Stomach (tissue), 9 donors: ENCODE results near the gene ANAPC4. TPM values are rescaled to one million over a fixed set of nuclear protein-coding genes. Genes with fewer than 3 reads are reported as not detected.
A peak's percentile ranks its signal among the peaks of the same experiment; 100 is the strongest.

ENCODE experiments used
- DNase-seq, 2 donors: peaks; one replicate each; pipeline versions ENCODE4 v3.0.0 to v3.0.0-alpha.2; 2013 to 2019
- H3K27ac ChIP-seq, 5 donors: fragments of 200-600 bp in 4 of 5; sonication (generic) in 4 of 5; one replicate each; pipeline ENCODE4 v1.5.1; 2013 to 2019; ENCODE audit warnings: mild to moderate bottlenecking in 1 of 5, moderate library complexity in 1 of 5
- H3K27me3 ChIP-seq, 3 donors: fragments of 200-600 bp; sonication (generic); one replicate each; pipeline ENCODE4 v1.5.1; 2017 to 2019; ENCODE audit warnings: mixed run types in 1 of 3
- H3K36me3 ChIP-seq, 4 donors: fragments of 200-600 bp; sonication (generic); 1 replicate in 3 of 4; 2 replicates in 1 of 4; pipeline ENCODE4 v1.5.1; 2016 to 2019
- H3K4me1 ChIP-seq, 4 donors: fragments of 200-600 bp; sonication (generic); one replicate each; pipeline ENCODE4 v1.5.1; 2016 to 2019
- H3K4me3 ChIP-seq, 4 donors: fragments of 200-600 bp; sonication (generic) in 3 of 4; one replicate each; pipeline ENCODE4 v1.5.1; 2016 to 2019; ENCODE audit warnings: mild to moderate bottlenecking in 1 of 4
- H3K9me3 ChIP-seq, 4 donors: fragments of 200-600 bp; sonication (generic); one replicate each; pipeline ENCODE4 v1.5.1; 2016 to 2019
- CTCF ChIP-seq, 7 experiments: fragments of 450-650 bp in 4 of 7; fragments of 200-600 bp in 3 of 7; sonication (generic) in 3 of 7; IDR thresholded peaks; one replicate each; pipeline ENCODE4 v1.5.1; 2016 to 2019; ENCODE audit warnings: antibody characterized with exemption in 7 of 7, control low read depth in 2 of 7, mild to moderate bottlenecking in 1 of 7
- EP300 ChIP-seq: sonication (generic); formaldehyde crosslinking; IDR thresholded peaks from one replicate; pipeline ENCODE4 v1.6.1; 2017; ENCODE audit warnings: antibody characterized with exemption
- POLR2A ChIP-seq, 4 donors: fragments of 450-650 bp; IDR thresholded peaks; one replicate each; pipeline ENCODE4 v1.6.1; 2016; ENCODE audit warnings: antibody characterized with exemption in 4 of 4, control low read depth in 2 of 4, mild to moderate bottlenecking in 1 of 4, moderate library complexity in 1 of 4
- POLR2AphosphoS5 ChIP-seq, 3 donors: sonication (generic); formaldehyde crosslinking; IDR thresholded peaks; one replicate each; pipeline ENCODE4 v1.6.1; 2016; ENCODE audit warnings: antibody characterized with exemption in 3 of 3
- WGBS, 5 donors: extraction: QIAGEN DNeasy Blood & Tissue Kit in 3 of 5; methylation state at CpG; one replicate each; pipeline versions ENCODE4 v1.1.5 to v1.1.7; 2013 to 2018; 5-methylcytosine and 5-hydroxymethylcytosine counted together
- intact Hi-C: fragments of 100-400 bp; cut with DNase I; formaldehyde crosslinking; loops from one replicate; pipeline ENCODE4 v1.15.1; 2023; ENCODE audit warnings: low total_unique reads
- polyA plus RNA-seq, 3 donors: library from polyadenylated mRNA; stranded (reverse); fragments of 200-250 nt; gene quantifications; one replicate each; pipeline ENCODE4 v1.2.3, GENCODE V29; 2013
- total RNA-seq, 5 donors: library from RNA; depleted of rRNA; stranded (reverse); fragments of >200 nt; gene quantifications; one replicate each; pipeline versions ENCODE4 v1.1.0 to v1.2.3, GENCODE V29; 2014 to 2016
- donor health status: healthy with polysubstance abuse.
- donor health status: Bipolar disorder and iron deficiency.
- donor health status: healthy.

The ANAPC4 gene
- total and polyA plus RNA-seq, 8 donors: 9.0 to 72.8 (median 27.0) TPM

- Histone ChIP-seq H3K4me3 (no peak overlapping the region), H3K4me1 (no peaks in the 10 kb centered on the region), H3K9me3 (no peaks in the 10 kb centered on the region), H3K36me3 (peaks cover 0 to 15% (median 11%) of the 10 kb centered on the region in 4 donors), H3K27me3 (no peaks in the 10 kb centered on the region), H3K27ac (peak overlapping the region in 2 of 5 donors; percentile 9 to 22)
- TF ChIP-seq EP300 (no peak), POLR2A (IDR thresholded peaks at IDR 0.05) (no peak), POLR2AphosphoS5 (IDR thresholded peaks at IDR 0.05) (peak in 1 of 3 donors; percentile 29), CTCF (IDR thresholded peaks at IDR 0.05) (no peak)
- peak; percentile 38 to 92 for DNase-seq
- WGBS, 5 donors: 71 to 90% (median 84%) methylated on average over 14 of the region's 14 CpGs
- intact Hi-C loops: no loop called here
Measured at GRCh38 chr4:25358515-25359275, 18.4 kb upstream of the ANAPC4 start.

- Histone ChIP-seq H3K36me3 (peaks cover 0 to 33% (median 24%) of the 10 kb centered on the region in 4 donors), H3K27ac (no peak overlapping the region), H3K27me3 (no peaks in the 10 kb centered on the region), H3K9me3 (no peaks in the 10 kb centered on the region), H3K4me1 (no peaks in the 10 kb centered on the region), H3K4me3 (no peak overlapping the region)
- WGBS, 5 donors: 97 to 99% (median 97%) methylated on average over 9 of the region's 9 CpGs
- no peak for TF ChIP-seq EP300
- no peak for TF ChIP-seq POLR2A (IDR thresholded peaks at IDR 0.05)
- no peak for TF ChIP-seq POLR2AphosphoS5 (IDR thresholded peaks at IDR 0.05)
- TF ChIP-seq CTCF (IDR thresholded peaks at IDR 0.05): no peak
- intact Hi-C loops: no loop called here
- no peak for DNase-seq
Measured at GRCh38 chr4:25361253-25361652, 15.8 kb upstream of the ANAPC4 start.

- Histone ChIP-seq H3K4me3 (no peak overlapping the region), H3K9me3 (no peaks in the 10 kb centered on the region), H3K4me1 (no peaks in the 10 kb centered on the region), H3K27ac (no peak overlapping the region), H3K36me3 (peaks cover 4 to 48% (median 38%) of the 10 kb centered on the region in 4 donors), H3K27me3 (no peaks in the 10 kb centered on the region)
- WGBS, 5 donors: 57 to 76% (median 64%) methylated on average over 2 of the region's 2 CpGs
- TF ChIP-seq POLR2AphosphoS5 (IDR thresholded peaks at IDR 0.05) (no peak), CTCF (IDR thresholded peaks at IDR 0.05) (peak in 4 of 7 experiments; percentile 40 to 55 (median 47))
- intact Hi-C loops: no loop called here
- peak in 1 of 2 donors; percentile 76 for DNase-seq
Measured at GRCh38 chr4:25367004-25367621, 9.9 kb upstream of the ANAPC4 start.

GRCh38 chr4:25367877-25368276 is 9.2 kb upstream of the ANAPC4 start:
- TF ChIP-seq POLR2A (IDR thresholded peaks at IDR 0.05) (no peak), POLR2AphosphoS5 (IDR thresholded peaks at IDR 0.05) (no peak), EP300 (no peak), CTCF (IDR thresholded peaks at IDR 0.05) (no peak)
- H3K4me1 ChIP-seq: no peaks in the 10 kb centered on the region
- DNase-seq: no peak
- no peaks in the 10 kb centered on the region for H3K27me3 ChIP-seq
- peaks cover 4 to 40% (median 36%) of the 10 kb centered on the region in 4 donors for H3K36me3 ChIP-seq
- H3K9me3 ChIP-seq: no peaks in the 10 kb centered on the region
- no peak overlapping the region for H3K4me3 ChIP-seq
- no peak overlapping the region for H3K27ac ChIP-seq
- intact Hi-C loops: no loop called here
